ENCODE measurements around the gene KAT8. TPM values are rescaled to one million over a fixed set of nuclear protein-coding genes. Genes with fewer than 3 reads are reported as not detected.

KAT8 gene
- total and polyA plus RNA-seq, 9 of the 15 experiments (the other 6 are each of a cell fraction or from before 2014, with no cell fraction given), result 10.0 to 98.5 (median 76.4) TPM

DNA sequence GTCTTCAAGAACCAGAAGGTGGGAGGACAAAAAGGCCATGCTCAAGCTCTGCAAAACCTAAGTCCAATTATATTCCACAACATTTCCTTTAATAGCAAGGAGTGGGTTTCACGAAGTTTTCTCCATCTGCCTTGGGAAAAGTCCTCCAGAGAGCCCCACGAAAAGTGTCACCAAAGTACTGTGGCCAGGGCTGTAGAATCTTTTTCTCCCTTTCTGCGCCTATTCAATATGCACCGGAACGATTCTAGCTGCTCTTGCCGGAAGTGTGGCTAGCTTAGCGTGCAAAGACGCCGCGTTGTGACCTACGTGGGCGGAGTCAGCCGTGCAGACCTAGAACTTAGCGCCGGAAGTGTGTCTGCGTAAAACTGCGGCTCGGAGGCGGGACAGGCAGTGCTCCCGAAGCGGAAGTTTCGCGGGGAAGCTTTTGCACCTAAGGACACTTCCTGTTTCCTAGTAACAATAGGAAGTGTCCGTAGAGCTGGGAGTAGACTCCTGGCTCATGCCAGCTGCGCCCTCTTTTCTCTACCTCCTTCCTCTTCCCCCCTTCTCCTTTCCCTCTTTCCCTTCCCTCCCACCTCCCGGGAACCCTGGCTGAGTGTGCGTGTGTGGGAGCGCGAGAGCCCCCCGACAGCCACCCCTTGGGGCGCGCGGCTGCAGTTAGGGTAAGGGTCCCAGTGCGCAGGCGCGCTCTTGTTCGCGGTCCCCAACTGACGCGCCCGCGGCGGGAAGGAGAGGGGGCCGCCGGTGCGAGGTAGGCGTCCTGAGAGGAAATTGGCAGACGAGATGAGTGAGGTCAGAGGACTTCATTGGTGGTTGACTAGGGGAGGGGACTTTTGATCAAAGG lies 43.3 kb upstream of the KAT8 start, which contains the start of the genes ZNF646 and ZNF668 (continued):
- TF ChIP-seq HDAC3 (IDR thresholded peaks at IDR 0.05; ENCODE audit: borderline replicate concordance, partially characterized antibody) (no peak), BRCA1 (IDR thresholded peaks at IDR 0.05) (no peak), BRCA1 (CRISPR knock-in tag; IDR thresholded peaks at IDR 0.05) (no peak), TBL1XR1 (IDR thresholded peaks at IDR 0.05; ENCODE audit: low read length in 2 of 2) (peak in 1 of 2 experiments; percentile 37; a peak in 1 of 4 replicates), SREBF1 (IDR thresholded peaks at IDR 0.05; ENCODE audit: borderline replicate concordance, low read depth, low read length) (no peak), MIER1 (IDR thresholded peaks at IDR 0.05; ENCODE audit: low read depth) (no peak), ZNF830 (CRISPR knock-in tag; IDR thresholded peaks at IDR 0.05) (no peak), ZBED1 (IDR thresholded peaks at IDR 0.05) (no peak), TGIF2 (CRISPR knock-in tag; IDR thresholded peaks at IDR 0.05) (no peak), CBX3 (IDR thresholded peaks at IDR 0.05; ENCODE audit: borderline replicate concordance in 1 of 2, low read length in 2 of 2) (peak in 1 of 2 experiments; percentile 74; a peak in 1 of 3 replicates), C11orf30 (IDR thresholded peaks at IDR 0.05; ENCODE audit: low read depth) (peak; percentile 97), ZNF717 (CRISPR knock-in tag; IDR thresholded peaks at IDR 0.05) (no peak), KAT7 (CRISPR knock-in tag; IDR thresholded peaks at IDR 0.05; ENCODE audit: borderline replicate concordance) (peak; percentile 59; the same call in 1 of the 2 replicates), ILK (tag; IDR thresholded peaks at IDR 0.05; ENCODE audit: borderline replicate concordance, low read depth) (no peak)
- TF ChIP-seq, protein P1, sequence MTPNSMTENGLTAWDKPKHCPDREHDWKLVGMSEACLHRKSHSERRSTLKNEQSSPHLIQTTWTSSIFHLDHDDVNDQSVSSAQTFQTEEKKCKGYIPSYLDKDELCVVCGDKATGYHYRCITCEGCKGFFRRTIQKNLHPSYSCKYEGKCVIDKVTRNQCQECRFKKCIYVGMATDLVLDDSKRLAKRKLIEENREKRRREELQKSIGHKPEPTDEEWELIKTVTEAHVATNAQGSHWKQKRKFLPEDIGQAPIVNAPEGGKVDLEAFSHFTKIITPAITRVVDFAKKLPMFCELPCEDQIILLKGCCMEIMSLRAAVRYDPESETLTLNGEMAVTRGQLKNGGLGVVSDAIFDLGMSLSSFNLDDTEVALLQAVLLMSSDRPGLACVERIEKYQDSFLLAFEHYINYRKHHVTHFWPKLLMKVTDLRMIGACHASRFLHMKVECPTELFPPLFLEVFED (CRISPR knock-in tag; conservative IDR thresholded peaks at IDR 0.05), result peak; percentile 10; the same call in 1 of the 2 replicates
- TF ChIP-seq, protein P2, sequence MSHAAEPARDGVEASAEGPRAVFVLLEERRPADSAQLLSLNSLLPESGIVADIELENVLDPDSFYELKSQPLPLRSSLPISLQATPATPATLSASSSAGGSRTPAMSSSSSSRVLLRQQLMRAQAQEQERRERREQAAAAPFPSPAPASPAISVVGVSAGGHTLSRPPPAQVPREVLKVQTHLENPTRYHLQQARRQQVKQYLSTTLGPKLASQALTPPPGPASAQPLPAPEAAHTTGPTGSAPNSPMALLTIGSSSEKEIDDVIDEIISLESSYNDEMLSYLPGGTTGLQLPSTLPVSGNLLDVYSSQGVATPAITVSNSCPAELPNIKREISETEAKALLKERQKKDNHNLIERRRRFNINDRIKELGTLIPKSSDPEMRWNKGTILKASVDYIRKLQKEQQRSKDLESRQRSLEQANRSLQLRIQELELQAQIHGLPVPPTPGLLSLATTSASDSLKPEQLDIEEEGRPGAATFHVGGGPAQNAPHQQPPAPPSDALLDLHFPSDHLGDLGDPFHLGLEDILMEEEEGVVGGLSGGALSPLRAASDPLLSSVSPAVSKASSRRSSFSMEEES (CRISPR knock-in tag; IDR thresholded peaks at IDR 0.05), result no peak
- TF ChIP-seq, protein P3, sequence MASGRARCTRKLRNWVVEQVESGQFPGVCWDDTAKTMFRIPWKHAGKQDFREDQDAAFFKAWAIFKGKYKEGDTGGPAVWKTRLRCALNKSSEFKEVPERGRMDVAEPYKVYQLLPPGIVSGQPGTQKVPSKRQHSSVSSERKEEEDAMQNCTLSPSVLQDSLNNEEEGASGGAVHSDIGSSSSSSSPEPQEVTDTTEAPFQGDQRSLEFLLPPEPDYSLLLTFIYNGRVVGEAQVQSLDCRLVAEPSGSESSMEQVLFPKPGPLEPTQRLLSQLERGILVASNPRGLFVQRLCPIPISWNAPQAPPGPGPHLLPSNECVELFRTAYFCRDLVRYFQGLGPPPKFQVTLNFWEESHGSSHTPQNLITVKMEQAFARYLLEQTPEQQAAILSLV (tag; IDR thresholded peaks at IDR 0.05), result no peak
- TF ChIP-seq, protein P4, sequence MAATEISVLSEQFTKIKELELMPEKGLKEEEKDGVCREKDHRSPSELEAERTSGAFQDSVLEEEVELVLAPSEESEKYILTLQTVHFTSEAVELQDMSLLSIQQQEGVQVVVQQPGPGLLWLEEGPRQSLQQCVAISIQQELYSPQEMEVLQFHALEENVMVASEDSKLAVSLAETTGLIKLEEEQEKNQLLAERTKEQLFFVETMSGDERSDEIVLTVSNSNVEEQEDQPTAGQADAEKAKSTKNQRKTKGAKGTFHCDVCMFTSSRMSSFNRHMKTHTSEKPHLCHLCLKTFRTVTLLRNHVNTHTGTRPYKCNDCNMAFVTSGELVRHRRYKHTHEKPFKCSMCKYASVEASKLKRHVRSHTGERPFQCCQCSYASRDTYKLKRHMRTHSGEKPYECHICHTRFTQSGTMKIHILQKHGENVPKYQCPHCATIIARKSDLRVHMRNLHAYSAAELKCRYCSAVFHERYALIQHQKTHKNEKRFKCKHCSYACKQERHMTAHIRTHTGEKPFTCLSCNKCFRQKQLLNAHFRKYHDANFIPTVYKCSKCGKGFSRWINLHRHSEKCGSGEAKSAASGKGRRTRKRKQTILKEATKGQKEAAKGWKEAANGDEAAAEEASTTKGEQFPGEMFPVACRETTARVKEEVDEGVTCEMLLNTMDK (IDR thresholded peaks at IDR 0.05; ENCODE audit: borderline replicate concordance, insufficient read depth, low read depth, low read length, poor library complexity, severe bottlenecking), result no peak
- TF ChIP-seq, protein P5, sequence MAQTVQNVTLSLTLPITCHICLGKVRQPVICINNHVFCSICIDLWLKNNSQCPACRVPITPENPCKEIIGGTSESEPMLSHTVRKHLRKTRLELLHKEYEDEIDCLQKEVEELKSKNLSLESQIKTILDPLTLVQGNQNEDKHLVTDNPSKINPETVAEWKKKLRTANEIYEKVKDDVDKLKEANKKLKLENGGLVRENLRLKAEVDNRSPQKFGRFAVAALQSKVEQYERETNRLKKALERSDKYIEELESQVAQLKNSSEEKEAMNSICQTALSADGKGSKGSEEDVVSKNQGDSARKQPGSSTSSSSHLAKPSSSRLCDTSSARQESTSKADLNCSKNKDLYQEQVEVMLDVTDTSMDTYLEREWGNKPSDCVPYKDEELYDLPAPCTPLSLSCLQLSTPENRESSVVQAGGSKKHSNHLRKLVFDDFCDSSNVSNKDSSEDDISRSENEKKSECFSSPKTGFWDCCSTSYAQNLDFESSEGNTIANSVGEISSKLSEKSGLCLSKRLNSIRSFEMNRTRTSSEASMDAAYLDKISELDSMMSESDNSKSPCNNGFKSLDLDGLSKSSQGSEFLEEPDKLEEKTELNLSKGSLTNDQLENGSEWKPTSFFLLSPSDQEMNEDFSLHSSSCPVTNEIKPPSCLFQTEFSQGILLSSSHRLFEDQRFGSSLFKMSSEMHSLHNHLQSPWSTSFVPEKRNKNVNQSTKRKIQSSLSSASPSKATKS (CRISPR knock-in tag; IDR thresholded peaks at IDR 0.05), result no peak
